Right lung (tissue), 5 donors: ENCODE measurements around the gene COL8A2. TPM values are rescaled to one million over a fixed set of nuclear protein-coding genes. Genes with fewer than 3 reads are reported as not detected.
A peak's percentile ranks its signal among the peaks of the same experiment; 100 is the strongest.

Source experiments
- DNase-seq, 2 donors: peaks; one replicate each; pipeline ENCODE4 v3.0.0-alpha.2; 2013
- polyA plus RNA-seq, 5 donors: library from polyadenylated mRNA; unstranded; fragments of 120-200 nt; gene quantifications; one replicate each; pipeline versions ENCODE4 v1.2.1 to v1.2.3, GENCODE V29; 2013; ENCODE audit warnings: inconsistent platforms in 1 of 5, low replicate concordance in 1 of 5; ENCODE audit not compliant: insufficient read length in 5 of 5, insufficient read depth in 1 of 5

COL8A2 gene
- polyA plus RNA-seq, 5 donors: 0.58 to 1.2 (median 1.1) TPM

GRCh38 chr1:36091698-36092097, 33.3 kb downstream of the COL8A2 start:
- no peak for DNase-seq

- DNase-seq: no peak
Observed at GRCh38 chr1:36091141-36091540, 33.9 kb downstream of the COL8A2 start.

- DNase-seq: no peak
Observed at GRCh38 chr1:36089393-36090121, 35.5 kb downstream of the COL8A2 start.

GRCh38 chr1:36088577-36089392, 36.2 kb downstream of the COL8A2 start, which contains the start of gene ADPRS:
Gene ADPRS, plus strand, starts transcription at chr1:36088892. Its CDS starts 13 bp downstream, at chr1:36088905.
- peak; percentile 88 to 89 for DNase-seq

- no peak for DNase-seq
Observed at GRCh38 chr1:36088265-36088576, 36.8 kb downstream of the COL8A2 start.

GRCh38 chr1:36087233-36088123, 37.5 kb downstream of the COL8A2 start:
- no peak for DNase-seq

GRCh38 chr1:36086529-36087232, 38.3 kb downstream of the COL8A2 start:
- DNase-seq: no peak

GRCh38 chr1:36085686-36086526, 39.1 kb downstream of the COL8A2 start:
- no peak for DNase-seq

- DNase-seq: no peak
Observed at GRCh38 chr1:36085126-36085525, 39.9 kb downstream of the COL8A2 start.

GRCh38 chr1:36084497-36085115, 40.4 kb downstream of the COL8A2 start:
- no peak for DNase-seq

GRCh38 chr1:36083635-36084496, 41.2 kb downstream of the COL8A2 start, which contains the start of gene TEKT2:
Gene TEKT2, plus strand, starts transcription at chr1:36084094. Its CDS starts 828 bp downstream, at chr1:36084922.
- peak; percentile 84 to 89 for DNase-seq

- no peak for DNase-seq
Observed at GRCh38 chr1:36083219-36083618, 41.8 kb downstream of the COL8A2 start.

GRCh38 chr1:36081926-36082485, 43.0 kb downstream of the COL8A2 start:
- DNase-seq: no peak

GRCh38 chr1:36080801-36081200, 44.2 kb downstream of the COL8A2 start:
- no peak for DNase-seq

GRCh38 chr1:36080236-36080635, 44.8 kb downstream of the COL8A2 start:
- DNase-seq: no peak

GRCh38 chr1:36076979-36077573, 47.9 kb downstream of the COL8A2 start:
- DNase-seq: no peak

GRCh38 chr1:36070349-36070748, 54.7 kb downstream of the COL8A2 start:
- no peak for DNase-seq

GRCh38 chr1:36068866-36069265, 56.2 kb downstream of the COL8A2 start:
- DNase-seq: no peak
